Memory B cell (primary cell): ENCODE data around the gene HDAC5.
"Not testable (repeated sequence)": the region's sequence is repeated elsewhere in the genome, so short reads cannot be mapped to it uniquely, and the experiment has no call there.

Source experiments
- ATAC-seq: fragments of 150-1000 bp; cut with Tn5 transposase; 2 replicates; pipeline ENCODE4 v1.10.0; 2021; ENCODE audit warnings: low read depth, mild to moderate bottlenecking, moderate library complexity
- DNase-seq, 2 donors: peaks; one replicate each; pipeline ENCODE4 v3.0.0; 2022; ENCODE audit warnings: low spot score in 2 of 2
- H3K27ac Mint-ChIP-seq: one replicate; pipeline ENCODE4 v1.8.0; 2022; ENCODE audit warnings: mild to moderate bottlenecking, moderate library complexity, mixed read lengths
- H3K27me3 Mint-ChIP-seq: one replicate; pipeline ENCODE4 v1.8.0; 2022; ENCODE audit warnings: mixed read lengths
- H3K36me3 Mint-ChIP-seq: one replicate; pipeline ENCODE4 v1.8.0; 2022; ENCODE audit warnings: mild to moderate bottlenecking, mixed read lengths
- H3K4me1 Mint-ChIP-seq: one replicate; pipeline ENCODE4 v1.8.0; 2022; ENCODE audit warnings: mixed read lengths
- H3K4me3 Mint-ChIP-seq: one replicate; pipeline ENCODE4 v1.8.0; 2022; ENCODE audit warnings: mild to moderate bottlenecking, moderate library complexity, mixed read lengths
- H3K9me3 Mint-ChIP-seq: one replicate; pipeline ENCODE4 v1.8.0; 2022; ENCODE audit warnings: mixed read lengths

Gene HDAC5

DNA sequence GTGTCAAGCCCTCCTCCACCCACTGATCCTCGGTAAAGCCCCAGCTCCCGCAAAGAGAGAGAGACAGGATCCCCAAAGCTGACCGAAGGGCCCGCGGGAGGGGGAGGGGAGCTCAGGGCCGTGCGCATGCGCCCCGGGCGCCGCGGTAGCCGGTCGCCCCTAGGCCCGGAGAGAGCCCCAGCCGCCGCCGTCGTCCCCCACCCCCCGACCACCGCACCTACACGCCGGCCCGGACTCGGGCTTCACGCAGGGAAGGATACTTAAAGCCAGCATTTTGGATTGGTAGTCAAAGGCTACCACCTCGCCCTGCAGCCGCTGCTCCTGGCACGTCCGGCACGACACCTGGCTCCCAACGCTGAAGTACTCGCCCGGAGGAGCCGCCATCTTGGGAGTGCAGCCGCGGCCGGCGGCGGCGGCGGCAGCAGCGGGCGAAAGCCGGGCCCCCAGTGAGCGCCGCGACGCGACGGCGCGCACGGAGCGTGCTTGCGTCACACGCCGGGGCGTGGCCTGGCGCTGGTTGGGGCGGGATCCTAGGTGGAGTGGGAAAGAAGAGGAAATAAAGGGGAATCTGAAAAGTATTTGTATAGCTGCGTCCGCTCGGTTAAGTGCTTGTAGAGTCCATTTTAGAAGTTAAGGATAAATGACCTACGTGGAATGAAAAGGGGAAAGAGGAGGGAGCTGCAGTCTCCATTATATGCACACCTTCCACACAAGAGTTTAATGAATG, 57.1 kb downstream of the HDAC5 start, which contains the start of gene LSM12:
Gene LSM12 (minus strand): TSS at position 468 of the 727 bp plus-strand sequence. CDS start 84 bp downstream, at position 384.
- Mint-ChIP-seq H3K4me1 (peaks cover 34% of the 10 kb centered on the region), H3K36me3 (peaks cover 6% of the 10 kb centered on the region), H3K4me3 (peak within 1 kb of the TSS; percentile 88), H3K9me3 (no peaks in the 10 kb centered on the region), H3K27me3 (no peaks in the 10 kb centered on the region), H3K27ac (peak within 1 kb of the TSS; percentile 92)
- ATAC-seq (peak; percentile 87), DNase-seq (peak; percentile 87 to 96)

GRCh38 chr17:44065668-44066203, 57.7 kb downstream of the HDAC5 start:
- peaks cover 30% of the 10 kb centered on the region for H3K4me1 Mint-ChIP-seq
- no peak for DNase-seq

GRCh38 chr17:44063704-44064639, 59.5 kb downstream of the HDAC5 start:
- H3K27ac Mint-ChIP-seq: peak overlapping the region; percentile 31
- H3K9me3 Mint-ChIP-seq: no peaks in the 10 kb centered on the region

More at GRCh38 chr17:44065668-44066203, 57.7 kb downstream of the HDAC5 start:
- no peaks in the 10 kb centered on the region for H3K27me3 Mint-ChIP-seq
- peak overlapping the region; percentile 92 for H3K27ac Mint-ChIP-seq
- no peak for ATAC-seq
- H3K9me3 Mint-ChIP-seq: no peaks in the 10 kb centered on the region
- peaks cover 9% of the 10 kb centered on the region for H3K36me3 Mint-ChIP-seq
- peak overlapping the region; percentile 88 for H3K4me3 Mint-ChIP-seq

DNA sequence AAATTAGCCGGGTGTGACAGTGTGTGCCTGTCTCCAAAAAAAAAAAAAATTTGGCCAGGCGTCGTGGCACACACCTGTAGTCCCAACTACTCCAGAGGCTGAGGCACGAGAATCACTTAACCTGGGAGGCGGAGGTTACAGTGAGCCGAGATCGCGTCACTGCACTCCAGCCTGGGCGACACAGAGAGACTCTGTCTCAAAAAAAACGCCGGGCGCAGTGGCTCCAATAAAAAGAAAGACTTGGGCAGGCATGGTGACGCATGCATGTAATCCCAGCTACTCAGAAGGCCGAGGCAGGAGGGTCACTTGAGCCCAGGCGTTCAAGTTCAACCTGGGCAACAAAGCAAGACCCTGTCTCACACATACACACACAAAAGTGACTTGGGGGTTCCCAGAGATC, 60.6 kb downstream of the HDAC5 start:
- H3K9me3 Mint-ChIP-seq: no peaks in the 10 kb centered on the region
- ATAC-seq (no peak), DNase-seq (no peak)
- peaks cover 21% of the 10 kb centered on the region for H3K36me3 Mint-ChIP-seq
- H3K27ac Mint-ChIP-seq: no peak overlapping the region
- no peaks in the 10 kb centered on the region for H3K27me3 Mint-ChIP-seq
- peaks cover 27% of the 10 kb centered on the region for H3K4me1 Mint-ChIP-seq
- H3K4me3 Mint-ChIP-seq: no peak overlapping the region

More at GRCh38 chr17:44063704-44064639, 59.5 kb downstream of the HDAC5 start:
- no peak for ATAC-seq
- Mint-ChIP-seq H3K27me3 (no peaks in the 10 kb centered on the region), H3K4me1 (peaks cover 28% of the 10 kb centered on the region), H3K36me3 (peaks cover 16% of the 10 kb centered on the region), H3K4me3 (no peak overlapping the region)
- DNase-seq: no peak

GRCh38 chr17:44061446-44061845, 62.0 kb downstream of the HDAC5 start:
- H3K4me3 Mint-ChIP-seq: no peak overlapping the region
- ATAC-seq (no peak), DNase-seq (no peak)
- H3K36me3 Mint-ChIP-seq: peaks cover 21% of the 10 kb centered on the region
- H3K9me3 Mint-ChIP-seq: no peaks in the 10 kb centered on the region
- no peaks in the 10 kb centered on the region for H3K27me3 Mint-ChIP-seq
- H3K27ac Mint-ChIP-seq: peak overlapping the region; percentile 57
- peaks cover 21% of the 10 kb centered on the region for H3K4me1 Mint-ChIP-seq

GRCh38 chr17:44059101-44059892, 64.1 kb downstream of the HDAC5 start:
- Mint-ChIP-seq H3K27me3 (no peaks in the 10 kb centered on the region), H3K36me3 (peaks cover 21% of the 10 kb centered on the region), H3K4me3 (no peak overlapping the region), H3K9me3 (no peaks in the 10 kb centered on the region), H3K27ac (no peak overlapping the region), H3K4me1 (peaks cover 14% of the 10 kb centered on the region)
- no peak for ATAC-seq
- DNase-seq: no peak

DNA sequence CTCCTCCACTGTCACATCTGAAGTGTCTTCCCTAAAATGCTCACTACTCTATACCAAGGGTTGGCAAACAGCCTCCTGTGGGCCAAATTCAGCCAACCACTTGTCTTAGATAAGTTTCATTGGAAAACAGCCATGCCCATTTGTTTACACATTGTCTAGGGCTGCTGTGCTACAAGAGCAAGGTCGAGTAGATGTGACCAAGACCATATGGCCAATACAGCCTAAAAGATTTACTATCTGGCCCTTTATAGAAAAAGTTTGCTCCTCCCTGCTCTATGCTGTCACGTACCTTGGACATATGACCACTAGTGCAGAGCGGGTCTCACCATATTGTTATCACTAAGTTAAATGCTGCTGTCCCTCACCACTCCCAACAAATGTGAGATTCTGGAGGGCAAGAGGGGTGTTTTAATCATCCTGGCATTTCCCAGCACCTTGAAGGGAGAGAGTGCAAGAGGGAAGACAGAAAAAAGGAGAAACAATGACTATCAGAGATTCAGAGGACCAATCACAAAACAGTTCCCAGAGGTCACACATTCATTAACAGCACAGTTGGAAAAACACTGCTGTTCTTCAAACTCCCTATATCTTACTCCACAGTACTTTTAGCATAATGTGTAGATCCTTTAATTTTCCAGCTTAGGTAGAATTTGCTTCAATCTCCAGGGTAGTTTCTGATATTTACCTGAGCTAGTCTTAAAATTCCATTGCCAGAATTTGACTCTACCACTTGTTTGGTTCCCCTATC, 70.1 kb downstream of the HDAC5 start:
- H3K27ac Mint-ChIP-seq: peak overlapping the region; percentile 32

DNA sequence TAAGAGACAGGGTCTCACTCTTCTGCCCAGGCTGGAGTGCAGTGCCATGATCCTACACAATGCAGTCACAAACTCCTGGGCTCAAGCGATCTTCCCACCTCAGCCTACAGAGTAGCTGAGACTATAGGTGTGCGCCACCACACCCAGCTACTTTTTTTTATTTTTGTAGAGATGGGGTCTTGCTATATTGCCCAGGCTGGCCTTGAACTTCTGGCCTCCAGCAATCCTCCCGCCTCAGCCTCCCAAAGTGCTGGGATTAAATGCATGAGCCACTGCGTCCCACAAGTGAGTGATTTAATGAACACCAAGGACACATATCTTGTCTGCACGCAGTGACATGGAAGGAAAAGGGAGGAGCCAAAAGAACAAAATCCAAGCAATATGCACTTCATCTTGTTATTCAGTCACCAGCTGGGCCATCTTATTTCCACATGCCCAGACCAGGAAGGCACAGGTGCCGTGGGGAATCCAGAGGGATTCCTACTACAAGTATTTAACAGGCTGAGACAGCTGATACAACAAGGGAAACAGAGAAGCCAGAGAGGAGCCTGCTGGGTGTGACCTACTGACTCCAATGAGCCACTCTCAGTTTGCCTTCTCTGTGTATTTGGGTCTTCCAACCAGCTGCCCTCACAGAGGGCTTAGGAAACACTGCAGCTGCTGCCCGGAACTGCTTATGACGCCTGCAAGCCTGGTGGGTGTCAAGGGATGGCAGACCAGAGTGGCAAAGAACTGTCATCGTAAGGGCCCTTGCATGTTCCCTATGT, 74.0 kb downstream of the HDAC5 start:
- DNase-seq (no peak), ATAC-seq (no peak)
- no peak overlapping the region for H3K4me3 Mint-ChIP-seq
- peaks cover 18% of the 10 kb centered on the region for H3K36me3 Mint-ChIP-seq
- H3K4me1 Mint-ChIP-seq: peaks cover 12% of the 10 kb centered on the region
- H3K9me3 Mint-ChIP-seq: no peaks in the 10 kb centered on the region
- no peak overlapping the region for H3K27ac Mint-ChIP-seq
- no peaks in the 10 kb centered on the region for H3K27me3 Mint-ChIP-seq

More for the DNA sequence above, 70.1 kb downstream of the HDAC5 start:
- no peaks in the 10 kb centered on the region for H3K9me3 Mint-ChIP-seq
- no peak overlapping the region for H3K4me3 Mint-ChIP-seq
- no peaks in the 10 kb centered on the region for H3K27me3 Mint-ChIP-seq
- H3K36me3 Mint-ChIP-seq: peaks cover 14% of the 10 kb centered on the region
- ATAC-seq (no peak), DNase-seq (no peak)
- peaks cover 12% of the 10 kb centered on the region for H3K4me1 Mint-ChIP-seq

DNA sequence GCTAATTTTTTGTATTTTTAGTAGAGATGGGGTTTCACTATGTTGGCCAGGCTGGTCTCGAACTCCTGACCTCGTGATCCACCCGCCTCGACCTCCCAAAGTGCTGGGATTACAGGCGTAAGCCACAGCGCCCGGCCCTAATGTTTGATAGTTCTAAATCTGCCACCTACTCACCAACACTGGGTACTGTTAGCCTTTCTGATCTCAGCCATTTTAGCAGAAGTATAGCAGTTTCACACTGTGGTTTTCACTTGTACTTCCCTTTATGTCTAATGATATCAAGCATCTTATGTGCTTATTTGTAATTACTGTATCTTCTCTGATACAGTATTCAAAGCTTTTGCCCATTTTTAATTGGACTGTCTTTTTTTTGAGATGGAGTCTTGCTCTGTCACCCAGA, 76.5 kb downstream of the HDAC5 start:
- H3K36me3 Mint-ChIP-seq: not testable (repeated sequence)

DNA sequence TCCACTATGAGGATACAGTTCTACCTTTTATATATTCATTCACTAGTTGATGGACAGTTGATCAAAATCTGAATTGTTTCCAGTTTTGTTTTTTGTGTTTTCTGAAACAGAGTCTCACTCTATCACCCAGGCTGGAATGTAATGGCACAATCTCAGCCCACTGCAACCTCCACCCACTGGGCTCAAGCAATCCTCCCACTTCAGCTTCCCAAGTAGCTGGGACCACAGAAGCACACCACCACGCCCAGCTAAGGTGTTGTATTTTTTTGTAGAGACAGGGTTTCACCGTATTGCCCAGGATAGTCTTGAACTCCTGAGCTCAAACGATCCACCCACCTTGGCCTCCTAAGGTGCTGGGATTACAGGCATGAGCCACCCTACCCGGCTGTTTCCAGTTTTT, 78.0 kb downstream of the HDAC5 start:
- no peak overlapping the region for H3K4me3 Mint-ChIP-seq
- H3K27me3 Mint-ChIP-seq: no peaks in the 10 kb centered on the region
- H3K4me1 Mint-ChIP-seq: peaks cover 8% of the 10 kb centered on the region
- no peak overlapping the region for H3K27ac Mint-ChIP-seq
- ATAC-seq (no peak), DNase-seq (no peak)
- no peaks in the 10 kb centered on the region for H3K9me3 Mint-ChIP-seq
- H3K36me3 Mint-ChIP-seq: peaks cover 7% of the 10 kb centered on the region

More for the DNA sequence above, 76.5 kb downstream of the HDAC5 start:
- H3K27me3 Mint-ChIP-seq, H3K4me1 Mint-ChIP-seq, H3K4me3 Mint-ChIP-seq, ATAC-seq, DNase-seq, H3K27ac Mint-ChIP-seq, H3K9me3 Mint-ChIP-seq: not testable (repeated sequence)

DNA sequence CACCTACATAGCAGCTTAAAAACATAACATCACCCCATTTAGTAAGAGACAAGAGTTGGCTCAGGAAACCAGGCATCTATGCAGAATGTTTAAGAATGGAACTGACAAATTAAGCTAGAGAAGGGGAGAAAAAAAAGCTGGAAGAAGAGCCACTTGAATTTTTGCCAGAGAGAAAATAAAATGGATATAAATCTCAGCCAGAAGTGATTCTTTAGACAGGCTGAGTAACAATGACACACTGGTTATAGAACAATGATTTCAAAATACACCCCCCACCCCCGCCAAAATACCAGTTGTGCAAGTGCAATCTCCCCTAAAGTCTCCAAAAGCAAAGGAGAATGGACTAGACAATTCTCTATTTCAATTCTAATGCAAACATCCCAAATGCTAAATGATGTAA, 79.4 kb downstream of the HDAC5 start:
- no peak overlapping the region for H3K27ac Mint-ChIP-seq
- H3K4me1 Mint-ChIP-seq: peaks cover 10% of the 10 kb centered on the region
- H3K36me3 Mint-ChIP-seq: peaks cover 7% of the 10 kb centered on the region
- H3K27me3 Mint-ChIP-seq: no peaks in the 10 kb centered on the region
- no peak for DNase-seq
- no peak for ATAC-seq
- no peaks in the 10 kb centered on the region for H3K9me3 Mint-ChIP-seq
- no peak overlapping the region for H3K4me3 Mint-ChIP-seq

GRCh38 chr17:44043272-44043696, 80.2 kb downstream of the HDAC5 start:
- Mint-ChIP-seq H3K9me3 (no peaks in the 10 kb centered on the region), H3K4me3 (no peak overlapping the region), H3K36me3 (peaks cover 6% of the 10 kb centered on the region), H3K27me3 (no peaks in the 10 kb centered on the region), H3K27ac (no peak overlapping the region), H3K4me1 (peaks cover 10% of the 10 kb centered on the region)
- DNase-seq (no peak), ATAC-seq (no peak)
